ENCODE measurements around the gene ARHGAP11A.

ARHGAP11A gene

DNA sequence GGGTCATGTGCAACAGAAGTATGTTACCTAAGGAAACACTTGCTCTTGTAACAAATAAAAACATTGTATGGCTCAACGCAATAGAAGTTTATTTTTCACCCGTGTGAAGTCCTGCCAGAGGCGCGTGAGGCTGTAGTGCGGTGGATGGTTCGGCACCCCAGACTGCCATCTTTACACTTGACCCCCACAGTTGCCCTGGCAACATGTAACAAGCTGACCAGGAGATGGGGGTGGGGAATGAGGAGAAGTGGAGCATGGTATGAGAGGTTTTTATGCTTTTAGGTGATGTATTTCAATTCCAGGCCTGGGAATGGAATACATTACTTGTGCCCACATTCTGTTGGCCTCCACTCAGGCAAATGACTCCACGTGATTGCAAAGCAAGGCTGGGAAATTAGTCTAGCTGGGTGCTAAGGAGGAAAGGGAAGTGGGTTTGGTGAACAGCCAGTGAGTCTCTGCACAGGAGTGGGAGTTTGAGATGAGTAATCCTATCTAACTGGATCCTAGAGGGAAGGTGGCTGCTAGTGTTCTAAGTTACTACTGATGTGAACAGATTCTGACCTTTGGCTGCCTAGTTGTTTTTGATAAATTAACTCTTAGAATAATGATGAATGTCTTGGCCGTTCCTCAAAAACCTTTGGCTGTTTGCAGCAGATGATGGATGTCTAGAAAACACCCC, 68.7 kb downstream of the ARHGAP11A start:
- Histone ChIP-seq H3K27me3 (ENCODE audit: control insufficient read depth, insufficient read depth, low read length, poor library complexity, severe bottlenecking) (no peaks in the 10 kb centered on the region), H3K4me3 (ENCODE audit: insufficient read depth, low read depth, low read length) (no peak overlapping the region), H3K4me1 (ENCODE audit: control insufficient read depth, insufficient read depth, low read length) (no peaks in the 10 kb centered on the region), H3K9me3 (ENCODE audit: control insufficient read depth, low read length) (no peaks in the 10 kb centered on the region), H3K36me3 (ENCODE audit: control insufficient read depth, insufficient read depth, low read length) (no peaks in the 10 kb centered on the region), H3K27ac (ENCODE audit: insufficient read depth, low read depth, low read length, poor library complexity, severe bottlenecking) (no peak overlapping the region)
- WGBS, 2 experiments: 97 to 98% methylated on average over 8 of the region's 8 CpGs

DNA sequence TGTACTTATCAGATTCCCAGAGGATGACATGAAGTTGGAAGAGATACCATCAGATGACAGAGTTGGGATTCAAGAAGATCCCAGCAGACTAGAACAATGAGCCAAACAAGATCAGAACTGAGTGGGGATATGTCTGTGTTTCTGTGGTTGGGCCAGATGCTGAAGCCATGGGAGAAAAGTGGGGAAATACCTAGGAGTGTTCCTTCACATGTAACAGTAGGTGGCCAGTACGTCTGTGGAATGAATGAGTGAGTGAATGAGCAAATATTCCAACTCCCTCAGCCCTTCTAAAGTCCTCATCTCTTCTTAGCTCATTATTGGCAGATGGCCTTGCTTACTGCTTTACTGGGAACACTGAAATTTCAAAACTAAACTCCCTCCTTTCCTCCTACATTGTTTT, 70.3 kb downstream of the ARHGAP11A start:
- Histone ChIP-seq H3K9me3 (ENCODE audit: control insufficient read depth, low read length) (no peaks in the 10 kb centered on the region), H3K36me3 (ENCODE audit: control insufficient read depth, insufficient read depth, low read length) (no peaks in the 10 kb centered on the region), H3K27me3 (ENCODE audit: control insufficient read depth, insufficient read depth, low read length, poor library complexity, severe bottlenecking) (no peaks in the 10 kb centered on the region), H3K27ac (ENCODE audit: insufficient read depth, low read depth, low read length, poor library complexity, severe bottlenecking) (no peak overlapping the region), H3K4me3 (ENCODE audit: insufficient read depth, low read depth, low read length) (no peak overlapping the region), H3K4me1 (ENCODE audit: control insufficient read depth, insufficient read depth, low read length) (no peaks in the 10 kb centered on the region)
- WGBS, 2 experiments: 88 to 100% methylated on average over 1 of the region's 1 CpG

DNA sequence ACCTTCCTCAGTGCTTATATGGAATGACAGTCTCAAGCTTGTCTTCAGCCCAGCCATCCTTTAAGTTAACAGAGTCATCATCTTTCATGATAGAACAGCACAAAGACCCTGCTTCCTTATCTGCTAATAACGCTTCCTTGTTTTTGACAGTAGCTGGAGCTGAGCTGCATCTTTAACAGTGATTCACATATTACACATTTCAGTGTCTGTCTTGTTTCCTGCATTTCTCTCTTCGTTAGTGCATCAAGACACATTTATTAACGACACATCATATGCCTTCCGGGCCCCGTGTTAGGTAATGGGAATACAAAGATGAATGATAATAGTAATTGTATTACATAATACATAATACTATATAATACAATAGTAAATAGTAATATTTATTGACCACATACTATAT, 72.3 kb downstream of the ARHGAP11A start:
- no peaks in the 10 kb centered on the region for H3K9me3 ChIP-seq (ENCODE audit: control insufficient read depth, low read length)
- 97 to 98% methylated on average over 2 of the region's 5 CpGs for WGBS, 2 experiments
- H3K27ac ChIP-seq (ENCODE audit: insufficient read depth, low read depth, low read length, poor library complexity, severe bottlenecking): no peak overlapping the region
- H3K4me1 ChIP-seq (ENCODE audit: control insufficient read depth, insufficient read depth, low read length): no peaks in the 10 kb centered on the region
- H3K27me3 ChIP-seq (ENCODE audit: control insufficient read depth, insufficient read depth, low read length, poor library complexity, severe bottlenecking): no peaks in the 10 kb centered on the region
- H3K4me3 ChIP-seq (ENCODE audit: insufficient read depth, low read depth, low read length): no peak overlapping the region
- no peaks in the 10 kb centered on the region for H3K36me3 ChIP-seq (ENCODE audit: control insufficient read depth, insufficient read depth, low read length)

DNA sequence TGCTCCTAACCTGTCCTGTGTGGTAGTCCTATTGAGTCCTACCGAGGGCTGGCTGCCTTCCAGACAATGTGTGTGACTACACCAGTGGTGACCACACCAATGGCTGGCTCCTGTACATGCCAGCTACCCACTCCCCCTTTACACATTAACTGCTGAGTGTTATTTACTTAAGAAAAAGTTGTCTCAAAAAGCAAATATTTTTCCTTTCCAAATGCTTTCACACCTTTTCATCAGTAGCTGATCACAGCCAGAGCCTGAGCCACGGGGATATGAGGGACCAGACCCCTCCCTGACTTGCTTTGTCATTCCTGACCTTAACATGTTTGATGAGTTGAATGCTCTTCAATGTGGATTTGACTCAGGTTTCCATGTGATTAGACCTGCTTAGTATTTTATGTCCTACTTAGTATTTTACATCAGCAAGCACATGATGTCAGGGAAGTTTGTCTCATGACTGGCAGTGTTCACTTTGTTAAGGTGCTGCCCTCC, 72.9 kb downstream of the ARHGAP11A start:
- no peaks in the 10 kb centered on the region for H3K9me3 ChIP-seq (ENCODE audit: control insufficient read depth, low read length)
- no peaks in the 10 kb centered on the region for H3K27me3 ChIP-seq (ENCODE audit: control insufficient read depth, insufficient read depth, low read length, poor library complexity, severe bottlenecking)
- no peak overlapping the region for H3K27ac ChIP-seq (ENCODE audit: insufficient read depth, low read depth, low read length, poor library complexity, severe bottlenecking)
- no peaks in the 10 kb centered on the region for H3K4me1 ChIP-seq (ENCODE audit: control insufficient read depth, insufficient read depth, low read length)
- H3K36me3 ChIP-seq (ENCODE audit: control insufficient read depth, insufficient read depth, low read length): no peaks in the 10 kb centered on the region
- 94 to 96% methylated on average over 2 of the region's 2 CpGs for WGBS, 2 experiments
- H3K4me3 ChIP-seq (ENCODE audit: insufficient read depth, low read depth, low read length): no peak overlapping the region

Data from ectodermal cell (in vitro differentiated cells).